NB4 (cell line): ENCODE measurements around the gene BLVRA.

ENCODE experiments used
- CTCF ChIP-seq: IDR thresholded peaks from one replicate; pipeline ENCODE4 v1.5.1; 2012; ENCODE audit warnings: low read depth, low read length
- MYC ChIP-seq: IDR thresholded peaks from 2 replicates; pipeline ENCODE4 v1.6.1; 2011; ENCODE audit warnings: low read depth, low read length
- POLR2A ChIP-seq: IDR thresholded peaks from 2 replicates; pipeline ENCODE4 v1.6.1; 2011; ENCODE audit warnings: mild to moderate bottlenecking; ENCODE audit not compliant: insufficient read length; ENCODE audit errors: extremely low read depth

GRCh38 chr7:43756368-43757072 lies 2.0 kb upstream of the BLVRA start:
- TF ChIP-seq CTCF (no peak), POLR2A (no peak), MYC (no peak)
